Fibroblast of mammary gland (primary cell): Measurements from ENCODE around the gene VAV1.

ENCODE experiments used
- DNase-seq: peaks from one replicate; pipeline ENCODE4 v3.0.0-alpha.2; 2010; ENCODE audit warnings: low read depth
- H3K4me3 ChIP-seq: 2 replicates; pipeline ENCODE4 v1.5.1; 2011; ENCODE audit warnings: low read depth, mild to moderate bottlenecking, low read length, moderate library complexity; ENCODE audit not compliant: control insufficient read depth
- CTCF ChIP-seq: conservative IDR thresholded peaks from 2 replicates; pipeline ENCODE4 v1.5.1; 2011; ENCODE audit warnings: low read depth, low read length, inconsistent platforms; ENCODE audit not compliant: control insufficient read depth, insufficient read depth

The VAV1 gene

DNA sequence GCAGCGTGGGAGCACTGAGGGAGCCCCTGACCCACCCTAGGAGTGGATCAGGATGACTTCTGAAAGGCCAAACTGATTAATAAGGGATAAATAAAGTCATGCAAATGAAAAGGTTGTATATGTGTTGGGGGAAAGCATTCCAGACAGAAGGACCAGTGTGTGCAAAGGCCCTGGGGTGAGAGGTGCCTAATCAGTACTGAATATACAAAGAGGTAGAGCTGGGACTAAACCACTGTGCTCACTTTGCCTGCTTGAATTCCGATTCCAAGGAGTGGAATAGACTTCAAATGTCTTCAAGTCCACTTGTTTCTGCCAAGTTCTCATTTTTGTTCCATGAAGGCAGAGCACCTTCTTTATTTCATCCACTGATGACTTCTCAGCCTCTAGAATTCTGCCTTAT, 82.2 kb downstream of the VAV1 start:
- DNase-seq, result no peak
- H3K4me3 ChIP-seq, result no peak overlapping the region
- TF ChIP-seq CTCF, result no peak

- no peak for TF ChIP-seq CTCF
- H3K4me3 ChIP-seq, result no peak overlapping the region
These were observed 84.4 kb downstream of the VAV1 start for GRCh38 chr19:6856749-6857372.

DNA sequence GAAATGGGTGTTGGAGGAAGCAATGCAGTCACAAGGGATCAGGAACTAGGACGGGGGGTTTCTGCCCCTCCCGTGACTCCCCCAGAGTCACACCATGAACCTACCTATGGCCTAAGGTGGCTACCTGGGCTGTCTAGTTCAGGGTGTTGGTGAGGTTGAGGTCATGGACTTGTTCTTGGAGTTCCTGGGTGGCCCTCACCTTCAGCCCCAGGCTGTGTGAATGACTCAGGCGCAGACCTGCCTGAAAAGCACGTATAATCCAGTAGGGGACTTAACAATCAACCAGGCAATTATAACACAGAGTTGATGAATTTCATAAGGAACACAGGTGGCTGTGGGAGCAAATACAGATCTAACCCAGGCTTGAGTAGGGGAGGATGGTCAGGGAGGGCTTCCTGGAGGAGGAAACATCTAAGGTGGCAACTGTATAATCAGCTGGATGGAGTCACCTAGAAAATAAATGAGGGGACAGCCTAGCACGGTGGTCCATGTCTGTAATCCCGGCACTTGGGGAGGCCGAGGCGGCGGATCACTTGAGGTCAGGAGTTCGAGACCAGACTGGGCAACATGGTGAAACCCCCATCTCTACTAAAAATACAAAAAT, 89.3 kb downstream of the VAV1 start:
- no peak for TF ChIP-seq CTCF
- no peak for DNase-seq
- no peak overlapping the region for H3K4me3 ChIP-seq

More at GRCh38 chr19:6856749-6857372, 84.4 kb downstream of the VAV1 start:
- no peak for DNase-seq

- H3K4me3 ChIP-seq, result no peak overlapping the region
These were observed 90.2 kb downstream of the VAV1 start for GRCh38 chr19:6862673-6863078.

DNA sequence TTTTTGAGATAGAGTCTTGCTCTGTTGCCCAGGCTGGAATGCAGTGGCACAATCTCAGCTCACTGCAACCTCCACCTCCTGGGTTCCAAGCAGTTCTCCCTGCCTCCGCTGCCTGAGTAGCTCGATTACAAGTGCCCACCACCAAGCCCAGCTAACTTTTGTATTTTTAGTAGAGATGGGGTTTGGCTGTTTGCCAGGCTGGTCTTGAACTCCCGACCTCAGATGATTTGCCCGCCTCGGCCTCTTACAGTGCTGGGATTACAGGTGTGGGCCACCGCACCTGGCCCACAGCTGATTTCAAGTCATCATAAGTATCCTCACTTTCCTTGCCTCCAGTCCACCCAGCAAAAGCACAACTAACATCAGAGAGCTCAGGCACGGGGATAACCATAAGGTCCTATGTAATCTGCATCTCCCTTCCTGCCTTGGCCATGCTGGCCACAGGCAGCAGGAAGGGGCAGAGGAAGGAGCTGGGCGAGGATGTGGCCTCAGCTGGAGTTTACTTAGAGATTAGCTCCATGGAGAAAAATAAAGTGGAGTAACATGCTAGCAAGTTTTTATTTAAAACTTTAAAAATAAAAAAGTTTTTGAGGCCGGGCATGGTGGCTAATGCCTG, 91.9 kb downstream of the VAV1 start:
- TF ChIP-seq CTCF, result no peak
- no peak overlapping the region for H3K4me3 ChIP-seq
- no peak for DNase-seq

More at GRCh38 chr19:6862673-6863078, 90.2 kb downstream of the VAV1 start:
- TF ChIP-seq CTCF, result peak; percentile 86
- DNase-seq, result peak; percentile 77

DNA sequence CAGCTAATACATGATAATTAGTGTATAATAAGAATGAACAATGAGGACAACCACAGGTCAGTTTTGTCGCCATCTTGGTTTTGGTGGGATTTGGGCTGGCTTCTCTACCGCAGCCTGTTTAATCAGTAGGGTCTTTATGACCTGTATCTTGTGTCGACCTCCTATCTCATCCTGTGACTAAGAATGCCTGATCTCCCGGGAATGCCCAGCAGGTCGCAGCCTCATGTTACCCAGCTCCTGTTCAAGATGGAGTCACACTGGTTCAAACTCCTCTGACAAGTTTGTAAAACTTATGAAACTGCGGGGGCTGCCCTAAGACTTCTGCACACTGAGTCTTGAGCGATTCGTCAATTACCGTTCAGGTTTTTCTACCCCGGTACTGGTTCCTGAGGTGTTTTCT, 93.3 kb downstream of the VAV1 start:
- H3K4me3 ChIP-seq, result no peak overlapping the region
- no peak for DNase-seq
- no peak for TF ChIP-seq CTCF
